RWPE1 (cell line): ENCODE data around the gene RUNX3.

ENCODE experiments used
- CTCF ChIA-PET: fragments of 350-600 bp; sonication (Branson Sonifier 250); formaldehyde crosslinking; extraction: SDS; loops from one replicate; lab custom pipeline; 2021; lab: Yijun Ruan, JAX
- POLR2A ChIA-PET: fragments of 400-600 bp; formaldehyde crosslinking; extraction: SDS; loops from one replicate; lab custom pipeline; 2020; ENCODE audit warnings: antibody characterized with exemption; ENCODE audit not compliant: low non-redundant PET; lab: Yijun Ruan, JAX
- DNase-seq: peaks from one replicate; pipeline ENCODE4 v3.0.0; 2012; ENCODE audit warnings: low spot score
- H3K27ac ChIP-seq: fragments of 450-650 bp; 2 replicates; pipeline ENCODE4 v1.5.1; 2017
- TF ChIP-seq, protein P1 (sequence below): fragments of 450-650 bp; conservative IDR thresholded peaks from 2 replicates; pipeline ENCODE4 v1.5.1; 2017; ENCODE audit warnings: low read depth, mild to moderate bottlenecking

Gene RUNX3

DNA sequence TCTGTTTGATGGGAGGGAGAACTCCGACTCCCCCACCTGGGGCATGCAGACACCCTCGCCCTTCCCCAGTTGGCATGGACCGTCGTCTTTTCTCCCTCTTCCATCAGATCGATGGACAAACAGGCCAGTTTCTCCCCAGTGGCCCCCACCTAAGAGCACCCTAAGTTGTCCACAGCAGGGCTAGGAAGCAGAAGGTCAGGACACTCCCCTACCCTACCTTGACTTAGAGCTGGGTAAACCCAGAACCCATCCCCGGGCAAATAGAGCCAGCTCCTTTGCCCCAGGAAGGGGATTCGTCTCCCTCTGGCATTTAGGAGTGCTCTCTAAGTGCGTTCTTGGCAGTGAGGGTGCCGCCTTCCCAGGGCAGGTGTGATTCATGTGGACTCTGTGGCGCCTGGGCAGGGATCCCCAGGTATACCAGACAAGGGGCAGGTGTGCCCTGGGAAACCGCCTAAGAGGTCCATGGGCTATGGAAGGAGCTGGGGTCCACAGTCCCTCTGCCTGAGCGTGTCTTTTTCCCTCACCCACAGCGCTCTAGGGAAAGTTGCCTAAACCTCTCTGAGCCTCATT, 2.7 kb upstream of the RUNX3 start:
- TF ChIP-seq, protein P1, sequence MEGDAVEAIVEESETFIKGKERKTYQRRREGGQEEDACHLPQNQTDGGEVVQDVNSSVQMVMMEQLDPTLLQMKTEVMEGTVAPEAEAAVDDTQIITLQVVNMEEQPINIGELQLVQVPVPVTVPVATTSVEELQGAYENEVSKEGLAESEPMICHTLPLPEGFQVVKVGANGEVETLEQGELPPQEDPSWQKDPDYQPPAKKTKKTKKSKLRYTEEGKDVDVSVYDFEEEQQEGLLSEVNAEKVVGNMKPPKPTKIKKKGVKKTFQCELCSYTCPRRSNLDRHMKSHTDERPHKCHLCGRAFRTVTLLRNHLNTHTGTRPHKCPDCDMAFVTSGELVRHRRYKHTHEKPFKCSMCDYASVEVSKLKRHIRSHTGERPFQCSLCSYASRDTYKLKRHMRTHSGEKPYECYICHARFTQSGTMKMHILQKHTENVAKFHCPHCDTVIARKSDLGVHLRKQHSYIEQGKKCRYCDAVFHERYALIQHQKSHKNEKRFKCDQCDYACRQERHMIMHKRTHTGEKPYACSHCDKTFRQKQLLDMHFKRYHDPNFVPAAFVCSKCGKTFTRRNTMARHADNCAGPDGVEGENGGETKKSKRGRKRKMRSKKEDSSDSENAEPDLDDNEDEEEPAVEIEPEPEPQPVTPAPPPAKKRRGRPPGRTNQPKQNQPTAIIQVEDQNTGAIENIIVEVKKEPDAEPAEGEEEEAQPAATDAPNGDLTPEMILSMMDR = no peak
- ChIA-PET CTCF (interaction anchor here (0.5 to 1.6 kb wide), 22 partner anchors 8 to 1497 kb away, joined by 3 to 10 read pairs (median 4); no protein-coding TSS in a partner anchor), POLR2A (no interaction called here)
- no peak for DNase-seq
- H3K27ac ChIP-seq = no peak overlapping the region

DNA sequence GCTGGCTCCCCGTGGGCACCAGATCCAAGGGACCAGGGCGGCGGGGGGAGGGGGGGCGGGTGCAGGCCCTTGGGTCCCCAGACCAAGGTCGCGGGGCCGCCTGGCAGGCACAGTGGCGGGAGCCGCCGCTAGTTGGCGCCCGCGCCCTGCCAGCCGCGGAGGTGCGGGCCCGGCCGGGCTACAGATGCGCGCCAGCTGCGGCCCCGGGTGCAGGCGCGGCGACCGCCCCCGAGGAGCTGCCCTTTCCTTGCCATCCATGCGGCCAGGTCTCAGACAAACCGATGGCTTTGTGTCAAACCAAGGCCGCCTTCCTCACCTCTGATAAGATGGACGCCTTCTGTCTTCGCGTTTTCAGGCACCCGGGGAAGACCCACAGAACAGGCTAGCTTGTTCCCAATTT, 2.2 kb upstream of the RUNX3 start:
- H3K27ac ChIP-seq = no peak overlapping the region
- peak; percentile 65 for DNase-seq
- CTCF ChIA-PET = interaction anchor here (0.5 to 1.6 kb wide), 21 partner anchors 9 to 1497 kb away, joined by 3 to 10 read pairs (median 4); no protein-coding TSS in a partner anchor
- TF ChIP-seq, protein P1 = peak; percentile 84
- POLR2A ChIA-PET = no interaction called here

DNA sequence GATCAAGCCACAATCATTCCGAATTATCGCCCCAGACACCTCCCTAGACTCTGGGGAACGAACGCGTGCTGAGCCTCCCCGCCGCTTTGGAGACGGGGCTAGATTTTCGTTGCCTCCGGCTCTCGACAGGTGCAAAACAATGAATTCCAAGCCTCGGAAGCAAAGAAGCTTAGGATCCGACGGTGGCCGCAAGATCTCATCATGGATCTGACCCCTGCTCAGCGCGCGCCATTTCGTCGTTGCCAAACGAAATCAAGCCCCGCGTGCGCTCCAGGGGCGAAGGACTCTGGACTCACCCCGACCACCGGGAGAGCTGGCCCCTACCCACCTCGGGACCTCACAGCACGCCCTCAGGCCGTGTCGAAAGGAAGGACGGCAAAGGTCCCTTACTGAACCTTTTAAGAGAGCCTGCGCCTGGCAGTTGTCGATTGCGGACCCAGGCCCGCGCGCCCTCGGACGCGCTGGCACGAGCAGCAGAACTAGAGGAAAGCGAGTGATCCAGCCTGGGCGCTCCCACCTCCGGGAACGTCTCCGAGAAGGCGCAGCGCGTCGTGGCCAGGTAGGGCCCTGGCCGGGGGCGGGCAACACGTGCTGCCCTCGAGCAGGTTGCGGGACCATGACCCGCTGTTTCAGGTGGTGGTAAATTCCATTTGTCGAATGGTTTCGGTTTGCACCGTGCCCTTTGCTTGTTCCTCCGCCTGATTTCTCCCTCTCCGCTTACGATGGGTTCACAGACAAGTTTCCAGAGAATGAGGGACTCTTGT, 1.6 kb upstream of the RUNX3 start:
- CTCF ChIA-PET = interaction anchor here (0.6 to 1.0 kb wide), 9 partner anchors 10 to 213 kb away, joined by 3 to 8 read pairs (median 5); no protein-coding TSS in a partner anchor
- POLR2A ChIA-PET = no interaction called here
- TF ChIP-seq, protein P1 = no peak
- no peak for DNase-seq
- no peak overlapping the region for H3K27ac ChIP-seq

DNA sequence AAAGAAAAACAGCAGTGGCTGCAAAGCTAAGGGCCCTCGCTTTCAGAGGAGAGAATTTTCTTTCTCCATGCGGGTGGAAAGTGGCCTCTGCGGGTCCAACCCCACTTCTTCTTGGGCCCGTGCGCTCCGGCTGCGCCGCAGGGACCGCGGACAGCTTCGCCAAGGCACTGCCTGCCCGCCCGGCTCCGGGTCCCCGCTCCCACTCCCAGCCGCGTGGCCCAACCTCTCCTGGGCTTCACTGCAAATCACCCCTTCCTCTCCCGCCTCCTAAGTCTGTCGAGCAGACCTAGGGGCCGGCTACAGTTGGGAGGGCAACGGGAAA, 1.0 kb upstream of the RUNX3 start:
- no peak for DNase-seq
- ChIA-PET CTCF (interaction anchor here (0.6 to 1.6 kb wide), 6 partner anchors 10 to 106 kb away, joined by 3 to 8 read pairs (median 5); no protein-coding TSS in a partner anchor), POLR2A (no interaction called here)
- H3K27ac ChIP-seq = no peak overlapping the region
- TF ChIP-seq, protein P1 = no peak

DNA sequence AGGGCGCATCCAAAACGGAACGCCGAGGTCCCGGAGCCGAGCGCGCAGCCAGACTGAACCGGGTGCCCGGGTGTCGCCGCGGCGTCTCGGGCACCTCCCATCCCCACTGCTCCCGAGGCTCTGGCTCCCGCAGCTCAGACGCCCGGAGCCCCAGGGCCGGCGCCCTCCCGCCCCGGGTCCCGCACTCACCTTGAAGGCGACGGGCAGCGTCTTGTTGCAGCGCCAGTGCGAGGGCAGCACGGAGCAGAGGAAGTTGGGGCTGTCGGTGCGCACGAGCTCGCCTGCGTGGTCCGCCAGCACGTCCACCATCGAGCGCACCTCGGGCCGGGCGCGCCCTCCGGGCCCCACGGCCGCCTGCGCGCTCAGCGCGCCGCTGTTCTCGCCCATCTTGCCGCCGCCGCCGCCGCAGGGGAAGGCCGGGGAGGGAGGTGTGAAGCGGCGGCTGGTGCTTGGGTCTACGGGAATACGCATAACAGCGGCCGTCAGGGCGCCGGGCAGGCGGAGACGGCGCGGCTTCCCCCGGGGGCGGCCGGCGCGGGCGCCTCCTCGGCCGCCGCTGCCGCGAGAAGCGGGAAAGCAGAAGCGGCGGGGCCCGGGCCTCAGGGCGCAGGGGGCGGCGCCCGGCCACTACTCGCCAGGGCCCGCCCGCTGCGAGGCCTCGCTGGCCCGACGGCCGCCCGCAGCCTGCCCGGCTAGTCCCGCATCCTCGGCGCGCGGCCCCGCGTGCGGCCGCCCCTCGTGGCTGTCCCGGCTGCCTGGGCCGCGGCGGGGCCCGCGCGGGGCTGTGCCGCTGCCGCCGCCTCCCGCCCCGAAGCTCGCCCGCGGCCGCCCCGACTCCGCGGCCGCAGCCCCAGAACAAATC, 447 bp downstream of the RUNX3 start:
- no peak for DNase-seq
- ChIA-PET CTCF (interaction anchor here (0.7 to 1.6 kb wide), 4 partner anchors 107 to 172 kb away, joined by 3 to 8 read pairs (median 3); no protein-coding TSS in a partner anchor), POLR2A (no interaction called here)
- TF ChIP-seq, protein P1 = no peak
- H3K27ac ChIP-seq = no peak overlapping the region
